Measurements from ENCODE around the gene ALKBH5. TPM values are rescaled to one million over a fixed set of nuclear protein-coding genes. Genes with fewer than 3 reads are reported as not detected.
A peak's percentile ranks its signal among the peaks of the same experiment; 100 is the strongest.

Gene ALKBH5
- total RNA-seq, 2 donors from 2014 or later, result 161 to 255 TPM

DNA sequence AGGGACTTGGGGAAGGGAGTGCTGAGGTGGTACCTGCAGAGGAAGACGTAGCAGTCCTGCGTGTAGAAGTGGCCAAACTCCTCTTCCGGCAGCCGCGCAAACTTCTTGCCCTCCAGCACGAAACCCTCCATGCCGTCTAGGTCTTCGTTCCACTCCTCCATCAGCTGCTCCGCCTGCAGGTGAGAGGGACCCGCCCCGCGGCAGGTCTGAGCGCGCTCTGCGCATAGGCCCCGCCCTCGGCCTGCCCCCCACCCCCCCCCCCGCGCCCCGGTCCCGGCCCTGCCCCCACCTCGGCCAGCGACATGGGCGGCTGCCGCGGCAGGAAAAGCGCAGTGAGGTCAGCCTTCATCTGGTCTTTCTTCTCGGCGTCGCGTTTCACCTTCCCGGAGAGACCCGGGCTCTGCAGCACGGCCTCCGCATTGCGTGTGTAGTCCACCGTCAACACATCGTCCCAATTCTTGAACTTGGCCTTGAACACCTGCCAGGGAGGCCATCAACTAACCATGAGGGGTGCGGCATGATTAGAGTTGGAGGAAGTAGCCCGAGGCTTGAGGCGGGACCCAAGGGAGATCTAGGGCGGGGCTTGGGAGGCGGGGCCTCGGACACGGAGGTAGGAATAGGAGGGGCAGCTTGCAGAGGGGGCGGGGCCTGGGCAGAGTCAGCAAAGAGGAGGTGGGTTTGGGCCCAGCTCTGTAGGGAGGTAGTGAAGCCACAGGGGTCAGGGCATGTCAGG, 63.4 kb downstream of the ALKBH5 start:
- Mint-ChIP-seq H3K27me3 (no peaks in the 10 kb centered on the region), H3K4me1 (peaks cover 5% of the 10 kb centered on the region), H3K9me3 (no peaks in the 10 kb centered on the region), H3K27ac (no peak overlapping the region), H3K36me3 (ENCODE audit: low read depth) (peaks cover 81% of the 10 kb centered on the region), H3K4me3 (no peak overlapping the region)
- peak; percentile 58 for ATAC-seq (replicated peaks)

DNA sequence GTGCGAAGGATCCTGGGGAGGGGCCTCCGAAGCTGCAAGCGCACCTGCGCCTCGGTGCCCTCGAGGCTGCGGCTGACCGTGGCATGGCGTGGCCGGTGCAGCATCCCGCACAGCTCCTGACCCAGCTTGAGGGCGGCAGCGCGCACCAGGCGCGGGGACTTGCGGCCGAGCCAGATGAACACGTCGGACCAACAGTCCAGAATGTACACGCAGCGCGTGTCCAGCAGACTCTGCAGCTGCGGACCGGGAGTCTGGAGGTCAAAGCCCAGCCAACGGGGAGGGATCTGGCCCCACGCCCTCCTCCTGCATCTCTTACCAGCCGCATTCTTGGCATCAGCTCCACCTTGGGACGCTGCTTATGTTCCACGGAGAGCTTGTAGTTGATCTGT, 64.0 kb downstream of the ALKBH5 start:
- peaks cover 5% of the 10 kb centered on the region for H3K4me1 Mint-ChIP-seq
- ATAC-seq (replicated peaks), result no peak
- no peaks in the 10 kb centered on the region for H3K27me3 Mint-ChIP-seq
- no peaks in the 10 kb centered on the region for H3K9me3 Mint-ChIP-seq
- H3K27ac Mint-ChIP-seq, result no peak overlapping the region
- H3K4me3 Mint-ChIP-seq, result no peak overlapping the region
- H3K36me3 Mint-ChIP-seq (ENCODE audit: low read depth), result peaks cover 86% of the 10 kb centered on the region

DNA sequence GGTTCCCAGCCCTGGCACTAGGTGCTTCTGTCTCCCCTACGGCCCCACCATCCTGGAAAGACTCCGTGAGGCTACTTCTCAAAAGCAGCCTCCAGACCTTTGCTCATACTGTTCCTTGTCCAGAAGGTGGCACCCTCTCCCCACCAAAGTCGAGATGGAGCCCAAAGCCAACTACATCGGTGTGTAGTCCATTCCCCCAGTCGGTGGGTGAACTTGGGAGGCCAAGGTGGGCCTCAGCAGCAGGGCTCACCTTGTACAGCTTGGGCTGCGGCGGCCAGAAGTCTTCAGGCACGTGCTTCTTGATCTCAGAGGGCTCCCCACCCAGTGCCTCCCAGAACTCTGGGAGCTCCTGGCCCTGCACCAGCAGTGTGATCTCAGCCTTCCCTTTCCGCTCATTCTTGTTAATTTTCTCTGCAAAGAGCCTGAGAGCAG, 64.7 kb downstream of the ALKBH5 start:
- no peaks in the 10 kb centered on the region for H3K27me3 Mint-ChIP-seq

DNA sequence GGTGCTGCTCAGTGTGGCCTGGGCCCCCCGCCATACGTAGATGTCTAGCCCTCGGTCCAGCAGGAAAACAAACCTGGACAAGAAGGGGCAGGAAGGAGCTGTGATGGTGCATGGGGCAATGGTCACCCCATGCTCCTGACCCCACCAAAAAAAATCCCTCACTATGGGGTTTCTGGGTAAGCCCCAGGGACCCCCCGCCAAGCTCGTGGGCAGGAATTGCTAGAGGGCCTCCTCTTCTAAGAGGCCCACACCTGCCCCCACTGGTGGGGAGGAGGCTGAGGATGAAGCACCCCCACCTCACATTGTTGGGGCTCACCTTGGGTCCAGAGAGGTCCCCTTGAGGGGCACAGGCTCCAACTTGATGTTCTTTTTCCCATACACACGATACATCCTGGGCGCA, 65.2 kb downstream of the ALKBH5 start:
- H3K9me3 Mint-ChIP-seq, result no peaks in the 10 kb centered on the region
- no peak overlapping the region for H3K4me3 Mint-ChIP-seq
- H3K36me3 Mint-ChIP-seq (ENCODE audit: low read depth), result peaks cover 95% of the 10 kb centered on the region
- ATAC-seq (replicated peaks), result no peak
- H3K4me1 Mint-ChIP-seq, result peaks cover 5% of the 10 kb centered on the region
- H3K27ac Mint-ChIP-seq, result no peak overlapping the region
- no peaks in the 10 kb centered on the region for H3K27me3 Mint-ChIP-seq

More for the DNA sequence above, 64.7 kb downstream of the ALKBH5 start:
- H3K27ac Mint-ChIP-seq, result peak overlapping the region; percentile 34
- H3K36me3 Mint-ChIP-seq (ENCODE audit: low read depth), result peaks cover 94% of the 10 kb centered on the region
- no peak overlapping the region for H3K4me3 Mint-ChIP-seq
- peak; percentile 77 for ATAC-seq (replicated peaks)
- H3K9me3 Mint-ChIP-seq, result no peaks in the 10 kb centered on the region
- peaks cover 5% of the 10 kb centered on the region for H3K4me1 Mint-ChIP-seq

DNA sequence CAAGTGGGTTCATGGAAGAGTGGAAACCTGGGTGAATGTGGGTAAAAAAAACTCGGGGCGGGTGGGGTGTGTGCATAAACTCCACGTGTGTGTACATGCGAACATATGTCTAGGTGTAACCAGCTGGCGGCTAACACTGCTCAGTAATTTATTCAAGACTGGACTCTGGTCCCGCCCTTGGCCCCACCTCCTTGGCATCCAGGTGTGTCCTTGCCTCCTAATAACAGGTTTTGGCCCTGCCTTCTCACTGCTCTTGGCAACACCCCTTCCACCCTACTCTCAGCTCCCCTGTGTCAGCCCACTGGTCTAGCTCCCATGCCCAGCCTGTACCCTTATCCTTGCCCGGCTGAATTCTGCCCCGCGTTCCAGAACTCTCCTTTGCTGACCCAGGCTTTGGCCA, 66.6 kb downstream of the ALKBH5 start:
- peaks cover 99% of the 10 kb centered on the region for H3K36me3 Mint-ChIP-seq (ENCODE audit: low read depth)
- H3K4me1 Mint-ChIP-seq, result peaks cover 5% of the 10 kb centered on the region

DNA sequence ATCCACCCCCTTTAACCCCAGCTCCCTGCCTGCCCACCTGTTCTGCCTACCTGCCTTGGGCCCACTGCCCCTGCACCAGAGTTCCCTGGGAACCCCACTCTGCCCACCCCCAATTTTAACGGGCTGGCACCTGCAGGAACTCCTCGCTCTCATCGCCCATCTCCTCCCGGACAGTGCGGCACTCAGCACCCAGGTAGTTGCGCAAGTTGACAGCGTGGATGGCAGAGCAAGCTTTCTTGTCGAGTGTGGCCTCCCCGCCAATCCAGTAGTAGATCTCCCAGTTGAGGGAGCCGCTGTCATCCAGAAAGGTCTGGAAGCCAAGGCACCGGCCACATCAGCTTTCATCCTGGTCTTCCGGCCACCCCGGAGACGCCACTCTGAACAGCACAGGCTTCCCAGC, 67.1 kb downstream of the ALKBH5 start:
- H3K9me3 Mint-ChIP-seq, result no peaks in the 10 kb centered on the region
- peaks cover 5% of the 10 kb centered on the region for H3K4me1 Mint-ChIP-seq
- no peak overlapping the region for H3K27ac Mint-ChIP-seq
- no peaks in the 10 kb centered on the region for H3K27me3 Mint-ChIP-seq
- ATAC-seq (replicated peaks), result no peak
- no peak overlapping the region for H3K4me3 Mint-ChIP-seq
- peaks cover 99% of the 10 kb centered on the region for H3K36me3 Mint-ChIP-seq (ENCODE audit: low read depth)

More for the DNA sequence above, 66.6 kb downstream of the ALKBH5 start:
- no peaks in the 10 kb centered on the region for H3K9me3 Mint-ChIP-seq
- H3K4me3 Mint-ChIP-seq, result no peak overlapping the region
- H3K27me3 Mint-ChIP-seq, result no peaks in the 10 kb centered on the region
- no peak overlapping the region for H3K27ac Mint-ChIP-seq
- ATAC-seq (replicated peaks), result no peak

DNA sequence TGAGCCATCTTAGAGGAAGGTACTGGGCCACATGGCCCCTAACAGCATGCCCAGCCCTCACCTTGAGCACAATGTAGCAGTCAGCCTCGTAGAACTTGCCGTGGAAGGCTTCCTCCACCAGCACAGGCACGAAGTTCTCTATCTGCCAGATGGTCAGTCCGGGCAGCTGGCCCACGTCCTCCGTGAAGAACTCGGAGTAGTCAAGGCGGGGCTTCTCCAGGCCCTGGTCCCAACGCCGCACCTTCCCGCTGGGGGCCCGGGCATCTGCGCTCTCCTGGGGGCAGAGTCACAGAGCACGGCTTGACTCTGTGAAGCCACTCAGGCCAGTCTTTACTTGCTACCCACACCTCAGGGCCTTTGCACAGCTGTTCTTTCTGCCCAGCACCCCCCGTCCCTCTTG, 67.6 kb downstream of the ALKBH5 start:
- Mint-ChIP-seq H3K27ac (no peak overlapping the region), H3K9me3 (no peaks in the 10 kb centered on the region), H3K4me3 (no peak overlapping the region), H3K4me1 (peaks cover 5% of the 10 kb centered on the region), H3K36me3 (ENCODE audit: low read depth) (peaks cover 99% of the 10 kb centered on the region), H3K27me3 (no peaks in the 10 kb centered on the region)
- ATAC-seq (replicated peaks), result no peak

DNA sequence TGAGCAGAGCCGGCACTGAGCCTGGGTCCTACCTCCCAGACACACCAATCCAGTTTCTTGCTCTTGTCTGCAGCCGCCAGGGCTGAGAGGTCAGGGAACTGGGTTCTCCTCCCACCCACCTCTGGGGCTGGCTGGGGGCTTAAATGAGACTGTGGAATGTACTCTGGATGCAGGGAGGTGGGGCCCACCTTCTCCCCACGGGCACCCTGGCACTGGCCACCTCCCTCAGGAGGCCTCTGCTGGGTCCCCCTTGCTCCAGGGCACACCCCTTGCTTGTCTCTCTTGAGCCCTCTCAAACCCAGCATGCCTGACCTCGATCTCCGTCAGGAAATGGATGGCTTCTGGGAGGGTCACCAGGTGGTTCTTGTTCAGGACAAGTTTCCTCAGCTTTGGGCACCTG, 68.5 kb downstream of the ALKBH5 start:
- peaks cover 99% of the 10 kb centered on the region for H3K36me3 Mint-ChIP-seq (ENCODE audit: low read depth)
- H3K27ac Mint-ChIP-seq, result peak overlapping the region; percentile 8
- H3K9me3 Mint-ChIP-seq, result no peaks in the 10 kb centered on the region
- H3K4me1 Mint-ChIP-seq, result peaks cover 12% of the 10 kb centered on the region
- no peak for ATAC-seq (replicated peaks)
- no peak overlapping the region for H3K4me3 Mint-ChIP-seq
- H3K27me3 Mint-ChIP-seq, result no peaks in the 10 kb centered on the region

DNA sequence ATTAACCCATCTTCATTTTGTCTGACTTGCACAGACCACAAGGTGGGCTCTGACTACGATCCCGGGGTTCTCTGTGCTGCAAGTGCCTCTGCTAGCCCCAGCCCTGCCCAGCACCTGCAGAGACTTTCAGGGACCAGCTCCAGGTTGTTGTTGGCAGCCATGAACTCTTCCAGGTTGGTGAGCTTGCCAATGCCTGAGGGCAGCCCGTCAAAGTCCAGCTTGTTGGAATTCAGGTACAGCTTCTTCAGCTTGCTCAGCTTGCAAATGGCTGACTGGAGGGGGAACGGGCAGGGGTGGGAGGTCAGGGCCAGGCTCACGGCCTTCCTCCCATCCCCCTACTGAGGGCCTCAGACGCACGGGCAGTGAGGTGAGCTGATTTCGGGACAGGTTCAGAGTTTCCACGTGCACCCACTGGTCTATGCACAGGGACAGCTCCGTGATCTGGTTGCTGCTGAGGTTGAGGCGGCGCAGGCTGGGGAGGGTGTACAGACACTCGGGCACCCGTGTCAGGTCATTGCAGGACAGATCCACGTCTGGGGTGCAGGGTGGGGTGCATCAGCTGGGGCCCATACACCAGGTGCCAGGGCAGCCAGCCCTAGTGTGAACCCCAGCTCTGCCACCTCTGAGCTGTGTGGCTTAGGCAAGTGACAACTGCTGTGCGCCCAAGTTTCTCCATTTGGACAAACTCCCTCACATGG, 69.7 kb downstream of the ALKBH5 start:
- no peak overlapping the region for H3K4me3 Mint-ChIP-seq
- ATAC-seq (replicated peaks), result no peak
- H3K9me3 Mint-ChIP-seq, result no peaks in the 10 kb centered on the region
- H3K4me1 Mint-ChIP-seq, result peaks cover 9% of the 10 kb centered on the region
- H3K36me3 Mint-ChIP-seq (ENCODE audit: low read depth), result peaks cover 93% of the 10 kb centered on the region
- H3K27me3 Mint-ChIP-seq, result no peaks in the 10 kb centered on the region
- no peak overlapping the region for H3K27ac Mint-ChIP-seq

DNA sequence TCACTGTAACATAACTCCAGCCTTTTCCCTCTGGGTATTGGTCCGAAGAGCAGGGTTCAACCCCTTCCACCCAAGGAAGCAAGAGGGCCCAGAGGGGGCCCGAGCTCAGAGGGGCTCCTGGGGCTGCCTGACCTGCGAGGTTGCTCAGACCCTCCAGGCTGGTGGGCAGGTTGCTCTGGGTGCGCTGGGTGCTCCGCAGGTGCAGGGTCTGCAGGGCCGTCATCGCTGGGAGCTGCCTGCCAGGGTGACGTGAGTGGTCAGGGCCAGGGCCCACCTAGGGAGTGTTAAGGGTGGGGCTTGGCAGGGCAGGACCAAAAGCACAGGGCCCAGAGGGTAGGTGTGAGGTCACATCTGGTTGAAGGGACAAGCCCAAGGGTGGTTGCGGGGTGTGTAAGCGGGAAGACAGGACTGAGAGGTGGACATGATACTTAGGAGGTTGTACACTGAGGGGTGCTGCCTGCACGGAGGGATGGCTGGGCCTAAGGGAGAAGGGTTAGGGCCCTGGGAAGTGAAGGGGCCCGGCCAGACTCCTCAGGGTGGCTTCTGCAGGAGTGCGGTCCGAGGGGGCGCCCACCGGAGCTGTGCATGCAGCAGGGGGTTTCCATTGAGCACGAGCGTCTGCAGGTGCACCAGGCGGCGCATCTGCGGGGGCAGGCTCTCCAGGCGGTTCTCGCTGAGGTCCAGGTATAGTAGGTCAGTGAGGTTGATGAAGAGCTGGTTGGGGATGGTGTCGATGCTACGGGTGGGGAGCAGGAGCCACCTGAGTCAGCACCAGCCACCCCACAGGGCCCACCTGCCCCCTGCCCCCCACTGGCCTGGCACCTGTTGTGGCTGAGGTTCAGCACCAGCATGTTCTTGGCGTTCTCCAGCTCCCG, 70.6 kb downstream of the ALKBH5 start:
- H3K4me3 Mint-ChIP-seq, result no peak overlapping the region
- peaks cover 85% of the 10 kb centered on the region for H3K36me3 Mint-ChIP-seq (ENCODE audit: low read depth)
- no peak overlapping the region for H3K27ac Mint-ChIP-seq
- H3K27me3 Mint-ChIP-seq, result no peaks in the 10 kb centered on the region
- ATAC-seq (replicated peaks), result no peak
- H3K9me3 Mint-ChIP-seq, result no peaks in the 10 kb centered on the region
- peaks cover 8% of the 10 kb centered on the region for H3K4me1 Mint-ChIP-seq

DNA sequence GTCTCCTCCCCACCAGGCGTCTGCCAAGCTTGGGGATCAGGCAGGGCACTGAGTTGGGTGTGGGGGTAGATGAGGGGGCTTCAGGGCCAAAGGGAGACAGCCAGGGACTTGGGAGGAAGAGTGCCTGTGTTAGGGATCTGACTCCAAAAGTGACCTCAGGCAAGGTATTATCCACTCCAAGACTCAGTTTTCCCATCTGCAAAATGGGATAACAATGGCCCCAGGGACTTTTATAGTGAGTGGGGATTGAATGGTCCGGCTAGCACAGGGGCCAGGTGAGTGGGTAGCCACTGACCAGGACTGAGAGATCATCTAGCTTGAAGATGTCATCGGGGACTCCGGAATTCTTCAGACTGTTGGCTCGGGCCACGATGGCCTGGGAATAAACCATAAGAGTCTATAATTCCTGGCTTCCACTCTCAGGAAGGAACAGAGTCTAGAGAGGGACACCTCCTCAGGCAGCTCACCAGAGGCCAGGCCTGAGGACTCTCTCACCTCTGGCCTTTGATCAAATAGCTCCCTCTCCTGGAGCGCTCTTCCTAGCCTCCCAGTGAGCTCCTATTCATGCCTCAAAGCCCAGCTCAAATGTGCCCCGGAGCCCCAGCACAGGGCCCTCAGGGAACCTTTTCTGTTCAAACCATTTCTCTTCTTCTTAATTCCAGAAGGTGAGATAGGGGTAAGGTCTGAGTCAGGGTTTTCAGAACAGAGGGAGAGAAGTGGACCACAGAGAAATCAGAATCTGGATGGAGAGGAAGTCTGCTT, 71.4 kb downstream of the ALKBH5 start:
- no peaks in the 10 kb centered on the region for H3K27me3 Mint-ChIP-seq
- H3K27ac Mint-ChIP-seq, result no peak overlapping the region
- ATAC-seq (replicated peaks), result no peak
- H3K9me3 Mint-ChIP-seq, result no peaks in the 10 kb centered on the region
- H3K36me3 Mint-ChIP-seq (ENCODE audit: low read depth), result peaks cover 76% of the 10 kb centered on the region
- H3K4me1 Mint-ChIP-seq, result peaks cover 8% of the 10 kb centered on the region
- no peak overlapping the region for H3K4me3 Mint-ChIP-seq

DNA sequence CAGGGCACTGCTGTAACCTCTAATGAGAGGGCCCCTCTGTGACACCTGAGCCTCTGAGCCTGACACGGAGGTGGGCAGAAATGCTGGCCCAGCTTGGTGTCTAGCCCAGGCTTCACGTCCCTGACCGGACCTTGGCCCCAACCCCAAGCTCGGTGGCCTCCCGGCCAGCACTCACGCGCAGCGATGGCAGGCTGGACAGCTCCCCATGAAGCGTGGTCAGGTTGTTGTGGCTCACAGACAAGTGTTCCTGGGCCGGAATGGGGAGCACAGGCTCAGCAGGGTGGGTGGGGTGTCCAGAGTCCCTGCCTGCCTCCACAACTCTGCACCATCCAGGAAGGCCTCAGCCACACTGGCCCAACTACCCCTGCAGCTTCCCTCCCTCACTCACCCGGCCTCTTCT, 72.7 kb downstream of the ALKBH5 start:
- Mint-ChIP-seq H3K27ac (no peak overlapping the region), H3K9me3 (no peaks in the 10 kb centered on the region), H3K36me3 (ENCODE audit: low read depth) (peaks cover 63% of the 10 kb centered on the region), H3K4me1 (peaks cover 8% of the 10 kb centered on the region), H3K27me3 (no peaks in the 10 kb centered on the region), H3K4me3 (peak overlapping the region; percentile 96)
- no peak for ATAC-seq (replicated peaks)

DNA sequence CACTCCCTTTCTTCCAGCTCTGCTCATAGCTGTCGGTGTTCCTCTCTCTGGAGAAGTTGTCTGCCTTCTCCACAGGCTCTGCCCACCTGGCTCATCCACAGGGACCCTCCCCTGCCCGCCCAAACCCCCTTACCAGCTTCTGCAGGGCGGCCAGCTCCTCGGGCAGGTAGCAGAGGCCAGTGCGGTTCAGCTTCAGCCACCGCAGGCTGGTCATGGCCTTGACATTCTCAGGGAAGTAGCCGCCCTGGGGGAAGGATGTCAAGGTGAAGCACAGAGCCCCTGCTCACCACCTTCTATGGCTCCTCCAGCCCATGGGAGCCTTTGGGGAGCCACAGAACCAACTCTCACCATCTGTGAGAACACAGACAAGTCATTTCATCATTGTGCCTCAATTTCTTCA, 73.1 kb downstream of the ALKBH5 start:
- no peaks in the 10 kb centered on the region for H3K9me3 Mint-ChIP-seq
- H3K27ac Mint-ChIP-seq, result peak overlapping the region; percentile 90
- H3K36me3 Mint-ChIP-seq (ENCODE audit: low read depth), result peaks cover 59% of the 10 kb centered on the region
- H3K27me3 Mint-ChIP-seq, result no peaks in the 10 kb centered on the region
- H3K4me3 Mint-ChIP-seq, result peak overlapping the region; percentile 96
- ATAC-seq (replicated peaks), result no peak
- peaks cover 8% of the 10 kb centered on the region for H3K4me1 Mint-ChIP-seq
